HFF-Myc (cell line): ENCODE results near the gene KDM4B.
"Not testable (repeated sequence)": the region's sequence is repeated elsewhere in the genome, so short reads cannot be mapped to it uniquely, and the experiment has no call there.

Source experiments
- DNase-seq: peaks from one replicate; pipeline ENCODE4 v3.0.0-alpha.2; 2011; ENCODE audit warnings: low read depth; ENCODE audit errors: extremely low read depth
- H3K4me3 ChIP-seq: replicated peaks from 2 replicates; pipeline ENCODE4 v1.5.1; 2011; ENCODE audit warnings: low read depth, mild to moderate bottlenecking, control low read depth, low read length
- CTCF ChIP-seq: IDR thresholded peaks from 2 replicates; pipeline ENCODE4 v1.5.1; 2012; ENCODE audit warnings: mild to moderate bottlenecking, low read depth, low read length, control low read depth; ENCODE audit errors: missing control alignments

The KDM4B gene

GRCh38 chr19:5189318-5189607, 220.3 kb downstream of the KDM4B start:
- H3K4me3 ChIP-seq: no peak overlapping the region
- no peak for TF ChIP-seq CTCF
- DNase-seq: no peak

DNA sequence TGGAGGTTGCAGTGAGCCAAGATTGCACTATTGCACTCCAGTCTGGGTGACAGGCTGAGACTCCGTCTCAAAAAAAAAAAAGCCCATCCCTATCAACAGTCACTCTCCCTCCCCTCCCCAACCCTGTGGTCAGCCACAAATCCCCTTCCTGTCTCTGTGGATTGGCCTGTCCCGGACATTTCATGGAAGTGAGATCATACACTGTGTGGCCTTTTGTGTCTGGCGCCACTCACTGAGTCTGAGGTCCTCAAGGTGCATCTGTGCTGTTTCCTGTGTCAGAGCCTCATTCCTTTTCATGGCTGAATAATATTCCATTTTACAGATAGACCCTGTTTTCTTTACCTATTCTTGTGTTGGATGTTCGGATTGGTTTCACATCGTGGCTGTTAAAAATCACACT, 222.2 kb downstream of the KDM4B start:
- no peak for TF ChIP-seq CTCF
- DNase-seq: no peak
- H3K4me3 ChIP-seq: no peak overlapping the region

DNA sequence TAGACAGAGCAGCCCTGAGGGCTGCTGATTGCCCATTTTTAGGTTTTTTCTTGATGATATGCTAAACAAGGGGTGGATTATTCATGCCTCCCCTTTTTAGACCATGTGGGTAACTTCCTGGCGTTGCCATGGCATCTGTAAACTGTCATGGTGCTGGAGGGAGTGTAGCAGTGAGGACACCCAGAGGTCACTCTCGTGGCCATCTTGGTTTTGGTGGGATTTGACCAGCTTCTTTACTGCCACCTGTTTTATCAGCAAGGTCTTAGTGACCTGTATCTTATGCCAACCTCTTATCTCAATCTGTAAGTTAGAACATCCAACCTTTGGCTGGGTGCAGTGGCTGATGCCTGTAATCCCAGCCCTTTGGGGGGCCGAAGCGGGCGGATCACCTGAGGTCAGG, 223.7 kb downstream of the KDM4B start:
- no peak overlapping the region for H3K4me3 ChIP-seq
- DNase-seq: no peak
- no peak for TF ChIP-seq CTCF

- no peak for TF ChIP-seq CTCF
- no peak for DNase-seq
Measured at GRCh38 chr19:5193192-5193591, 224.3 kb downstream of the KDM4B start.

DNA sequence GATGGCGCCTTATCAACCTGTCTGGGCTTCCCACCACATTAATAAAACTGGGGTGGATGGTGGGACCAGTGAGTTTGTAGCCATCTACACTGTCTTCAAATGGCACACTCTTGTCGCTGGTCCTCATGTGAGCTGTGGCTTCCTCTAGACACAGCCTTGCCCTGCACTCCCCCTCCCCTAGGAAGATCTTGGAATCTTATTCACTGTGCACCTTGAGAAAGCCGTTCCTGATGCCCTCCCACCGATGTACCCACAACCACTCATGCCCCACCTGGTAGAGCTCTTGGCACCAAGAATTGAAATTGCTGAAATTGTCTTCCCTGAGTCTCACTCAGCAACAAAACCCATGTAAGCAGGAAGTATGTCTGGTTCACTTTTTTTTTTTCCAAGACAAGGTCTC, 225.7 kb downstream of the KDM4B start:
- H3K4me3 ChIP-seq: no peak overlapping the region
- DNase-seq: no peak
- TF ChIP-seq CTCF: no peak

More at GRCh38 chr19:5193192-5193591, 224.3 kb downstream of the KDM4B start:
- H3K4me3 ChIP-seq: no peak overlapping the region

DNA sequence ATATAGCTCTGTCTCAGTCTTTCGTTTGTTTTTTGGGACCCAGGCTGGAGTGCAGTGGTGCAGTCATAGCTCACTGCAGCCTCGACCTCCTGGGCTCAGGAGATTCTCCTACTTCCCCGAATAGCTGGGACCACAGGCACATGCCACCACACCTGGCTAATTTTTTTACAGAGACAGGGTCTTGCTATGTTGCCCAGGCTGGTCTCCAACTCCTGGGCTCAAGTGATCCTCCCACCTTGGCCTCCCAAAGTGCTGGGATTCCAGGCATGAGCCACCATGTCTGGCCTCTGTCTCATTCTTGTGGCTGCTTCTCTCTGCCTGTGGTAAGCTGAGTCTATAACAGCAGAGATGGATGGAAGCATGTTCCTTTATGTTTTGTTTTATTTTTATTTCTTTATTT, 226.7 kb downstream of the KDM4B start:
- not testable (repeated sequence) for H3K4me3 ChIP-seq, DNase-seq

DNA sequence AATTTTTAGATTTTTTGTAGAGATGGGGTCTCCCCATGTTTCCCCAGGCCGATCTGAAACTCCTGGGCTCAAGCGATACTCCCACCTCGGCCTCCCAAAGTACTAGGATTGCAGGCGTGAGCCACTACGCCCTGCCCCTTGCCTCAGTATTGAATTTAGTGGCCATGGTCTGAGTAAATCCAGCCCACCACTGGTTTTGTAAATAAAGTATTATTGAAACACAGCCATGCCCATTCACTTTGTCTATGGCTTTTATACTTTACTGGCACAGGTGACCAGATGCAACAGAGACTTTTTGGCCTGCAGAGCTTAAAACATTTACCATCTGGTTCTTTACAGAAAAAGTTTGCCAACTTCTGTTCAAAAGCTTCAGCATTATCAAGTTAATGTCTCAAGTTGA, 227.9 kb downstream of the KDM4B start:
- DNase-seq: no peak
- no peak overlapping the region for H3K4me3 ChIP-seq
- no peak for TF ChIP-seq CTCF

- no peak for TF ChIP-seq CTCF
- DNase-seq: no peak
- no peak overlapping the region for H3K4me3 ChIP-seq
Measured at GRCh38 chr19:5200844-5201243, 231.9 kb downstream of the KDM4B start.
